Stromal cell of bone marrow (primary cell): ENCODE results near the gene PTPRQ.
"Not testable (repeated sequence)": the region's sequence is repeated elsewhere in the genome, so short reads cannot be mapped to it uniquely, and the experiment has no call there.

ENCODE experiments used
- DNase-seq: peaks from one replicate; pipeline ENCODE4 v3.0.0-alpha.2; 2012; ENCODE audit warnings: low read depth

PTPRQ gene

DNA sequence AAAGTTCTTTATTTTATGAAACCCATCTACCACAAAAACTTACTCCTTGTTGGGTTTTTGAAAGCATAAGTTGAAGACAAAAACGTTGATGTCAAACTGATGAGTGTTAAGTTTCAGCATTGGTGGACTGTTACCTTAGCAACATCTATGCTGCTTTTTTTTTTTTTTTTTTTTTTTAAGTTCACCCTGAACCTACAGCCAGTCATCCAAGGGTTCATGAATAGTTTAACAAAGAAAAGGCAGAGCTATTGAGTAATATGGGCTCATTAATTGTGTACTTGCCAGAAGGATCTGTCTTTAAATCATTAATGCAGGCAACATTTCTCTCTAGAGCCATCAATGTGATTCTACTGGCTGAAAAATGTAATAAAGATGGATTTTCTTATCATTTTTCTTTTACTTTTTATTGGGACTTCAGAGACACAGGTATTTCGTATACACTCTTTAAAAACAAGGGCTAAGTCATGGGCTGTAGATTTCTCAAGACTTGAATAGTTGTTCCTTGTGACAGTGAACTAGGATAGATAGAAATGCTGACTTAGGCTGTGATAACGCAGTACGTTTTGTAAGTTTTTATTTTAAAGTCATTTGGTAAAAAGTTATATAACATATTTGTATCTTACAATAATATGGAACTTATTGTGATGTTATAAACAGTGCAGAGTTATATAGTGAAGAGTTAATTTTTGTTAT lies at the start of gene PTPRQ:
PTPRQ (plus strand) TSS at position 262 of the 693 bp plus-strand sequence; CDS start at position 373, 111 bp downstream.
- DNase-seq = no peak

DNA sequence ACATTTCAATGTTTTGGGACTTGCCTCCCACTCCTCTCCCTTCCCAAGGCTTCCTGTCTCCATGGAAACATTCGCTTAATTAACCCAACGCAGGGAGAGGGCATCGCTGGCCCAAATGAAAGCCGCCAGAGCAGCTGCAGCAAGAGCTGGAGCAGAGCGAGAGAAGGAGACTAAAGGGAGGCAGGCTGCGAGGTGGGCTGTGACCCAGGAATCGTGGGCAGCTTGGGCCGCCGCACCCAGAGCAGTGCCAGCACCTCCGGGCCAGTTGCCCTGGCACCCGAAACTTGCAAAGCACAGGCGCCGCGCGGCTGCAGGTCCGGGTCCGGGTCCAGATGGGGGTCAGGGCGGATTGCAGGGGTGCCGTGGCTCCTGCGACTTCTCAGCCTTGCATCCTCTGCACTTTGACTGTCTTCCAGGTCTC lies 43.5 kb upstream of the PTPRQ start:
- no peak for DNase-seq

- no peak for DNase-seq
Observed at GRCh38 chr12:80401191-80401590, 42.8 kb upstream of the PTPRQ start.

- no peak for DNase-seq
Observed at GRCh38 chr12:80404629-80405028, 39.4 kb upstream of the PTPRQ start.

- DNase-seq = no peak
Observed at GRCh38 chr12:80406253-80406652, 37.8 kb upstream of the PTPRQ start.

- DNase-seq = no peak
Observed at GRCh38 chr12:80411787-80412186, 32.2 kb upstream of the PTPRQ start.

DNA sequence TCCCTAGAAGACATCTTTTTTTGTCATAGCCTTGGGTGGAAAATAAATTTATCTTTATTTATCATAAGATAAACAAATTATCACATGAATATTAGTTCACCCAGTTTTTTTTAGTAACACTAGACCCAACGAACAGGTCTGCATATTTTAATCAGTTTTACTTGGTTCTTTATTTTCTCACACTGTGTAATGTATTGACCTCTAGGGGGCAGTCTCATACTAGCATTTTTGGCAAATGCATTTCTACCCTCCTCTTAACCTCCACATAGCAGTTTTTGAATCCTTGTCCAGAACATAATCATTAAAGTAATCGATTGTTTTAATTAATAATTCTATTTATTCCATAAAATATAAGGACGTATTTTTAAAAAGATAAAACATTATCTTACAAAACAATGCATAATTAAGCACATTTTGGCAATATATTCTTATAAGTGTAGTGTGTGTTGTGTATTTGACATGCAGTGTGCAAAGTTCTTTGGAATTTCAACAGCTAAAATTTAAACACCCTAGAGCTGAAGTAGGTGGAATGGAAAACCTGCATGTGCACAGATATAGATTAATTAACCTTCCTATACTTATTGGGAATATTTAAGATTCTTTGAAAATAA lies 31.6 kb upstream of the PTPRQ start:
- peak; percentile 47 for DNase-seq

DNA sequence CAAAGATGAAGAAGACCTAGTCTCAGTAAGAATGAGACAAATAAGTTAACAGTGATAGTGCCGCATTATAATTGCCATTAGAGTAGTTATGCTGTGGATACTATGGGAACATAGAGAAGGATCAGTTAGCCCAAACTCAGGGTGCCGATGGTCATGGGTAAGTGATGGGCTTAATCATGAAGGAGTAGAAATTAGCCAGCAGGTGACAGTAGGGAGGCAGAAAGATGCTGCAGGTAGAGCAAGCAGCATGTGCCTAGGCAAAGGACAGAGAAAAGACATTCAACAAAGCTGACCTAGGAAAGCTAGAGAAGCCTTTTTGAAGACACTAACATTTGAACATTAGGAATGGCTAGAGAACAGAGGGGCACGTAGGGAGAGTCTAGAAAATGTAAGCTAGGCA lies 30.6 kb upstream of the PTPRQ start:
- DNase-seq = no peak

DNA sequence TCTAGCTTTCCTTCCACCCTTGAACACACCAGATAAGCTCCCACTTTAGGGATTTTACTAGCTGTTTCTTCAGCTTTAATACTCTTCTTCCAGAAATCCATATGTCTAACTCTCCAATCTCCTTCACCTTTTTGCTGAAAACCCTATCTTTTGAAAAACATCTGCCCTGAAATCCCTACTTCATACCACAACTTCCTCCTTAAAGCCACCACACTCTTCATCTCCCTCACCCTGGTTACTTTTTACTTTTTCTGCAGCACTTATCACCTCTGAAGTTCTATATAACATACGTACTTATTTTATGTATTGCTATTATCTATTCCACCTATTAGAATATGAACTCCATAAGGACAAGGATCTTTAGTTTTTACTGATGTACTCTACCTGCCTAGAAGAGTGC lies 28.6 kb upstream of the PTPRQ start:
- no peak for DNase-seq

GRCh38 chr12:80419644-80420043 lies 24.4 kb upstream of the PTPRQ start:
- DNase-seq = no peak

DNA sequence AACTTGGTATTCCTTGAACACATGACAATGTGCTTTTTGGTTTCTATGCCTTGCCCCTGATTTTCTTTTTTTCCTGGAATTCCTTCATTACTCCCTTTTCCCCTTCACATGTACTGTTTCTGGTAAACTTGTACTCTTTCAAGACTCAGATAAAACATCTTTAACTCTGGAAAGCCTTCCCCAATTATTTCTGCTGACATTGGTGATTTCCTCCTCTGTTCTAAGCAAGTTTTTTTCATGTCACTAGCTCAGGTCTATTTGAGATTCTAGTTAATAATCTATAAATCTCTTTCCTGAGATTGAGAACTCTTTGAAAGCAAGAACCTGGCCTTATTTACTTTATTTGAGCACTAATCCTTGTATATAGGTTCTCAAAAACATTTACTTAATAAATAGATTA lies 24.0 kb upstream of the PTPRQ start:
- DNase-seq = no peak

DNA sequence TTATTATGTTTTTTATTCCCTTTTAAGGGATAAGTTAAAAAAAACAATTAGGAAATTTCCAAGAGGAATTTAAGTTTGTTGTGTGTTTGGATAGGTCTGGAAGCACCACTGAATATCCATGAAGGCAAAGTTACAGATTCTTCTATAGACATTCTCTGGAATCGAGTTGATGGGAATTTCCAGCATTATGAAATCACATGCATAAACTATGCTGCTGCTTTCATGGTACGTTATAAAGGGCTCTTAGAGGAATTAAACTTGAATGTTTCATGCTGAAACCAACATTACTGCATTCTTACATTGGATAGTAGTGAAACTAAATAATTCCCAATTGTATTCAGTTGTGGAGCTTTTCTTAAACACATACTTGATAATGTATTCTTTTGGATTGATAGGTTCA lies 21.5 kb upstream of the PTPRQ start:
- no peak for DNase-seq

DNA sequence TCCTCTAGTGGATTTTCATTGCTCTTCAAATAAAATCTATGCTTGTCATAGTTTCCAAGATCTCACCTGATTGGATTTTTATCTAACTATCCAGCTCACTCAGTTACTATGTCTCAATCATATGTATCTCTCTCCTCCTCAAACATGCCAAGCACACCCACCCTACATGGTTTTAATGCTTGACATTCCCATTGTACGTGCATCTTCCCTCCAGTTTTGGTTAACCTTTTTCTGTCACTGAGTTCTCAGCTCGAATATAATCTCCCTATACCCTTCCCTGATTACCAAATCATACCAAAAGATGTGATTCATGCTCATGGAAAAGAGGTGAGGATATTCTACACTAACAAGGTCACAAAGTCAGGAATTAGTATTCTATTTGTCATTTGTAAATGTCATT lies 12.0 kb upstream of the PTPRQ start:
- no peak for DNase-seq

DNA sequence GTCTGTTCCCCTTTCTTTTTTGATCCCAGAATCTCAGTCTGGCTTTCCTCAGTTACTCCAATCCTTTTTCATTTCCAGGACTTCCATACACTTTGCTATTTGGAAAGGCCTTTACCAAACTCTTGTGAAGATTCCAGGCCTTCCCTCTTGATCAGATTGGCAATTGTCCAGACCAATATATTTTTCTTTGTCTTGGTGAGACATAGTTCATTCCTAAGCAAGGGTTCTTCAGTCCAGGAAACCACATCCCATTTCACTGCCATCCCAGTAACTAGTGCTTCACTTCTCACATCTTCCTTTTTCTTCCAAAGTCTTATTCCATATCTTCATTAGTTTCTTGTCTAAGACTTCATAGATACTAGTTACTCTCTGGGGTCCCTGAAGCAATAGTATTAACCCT lies 2.1 kb upstream of the PTPRQ start:
- DNase-seq = peak; percentile 38

DNA sequence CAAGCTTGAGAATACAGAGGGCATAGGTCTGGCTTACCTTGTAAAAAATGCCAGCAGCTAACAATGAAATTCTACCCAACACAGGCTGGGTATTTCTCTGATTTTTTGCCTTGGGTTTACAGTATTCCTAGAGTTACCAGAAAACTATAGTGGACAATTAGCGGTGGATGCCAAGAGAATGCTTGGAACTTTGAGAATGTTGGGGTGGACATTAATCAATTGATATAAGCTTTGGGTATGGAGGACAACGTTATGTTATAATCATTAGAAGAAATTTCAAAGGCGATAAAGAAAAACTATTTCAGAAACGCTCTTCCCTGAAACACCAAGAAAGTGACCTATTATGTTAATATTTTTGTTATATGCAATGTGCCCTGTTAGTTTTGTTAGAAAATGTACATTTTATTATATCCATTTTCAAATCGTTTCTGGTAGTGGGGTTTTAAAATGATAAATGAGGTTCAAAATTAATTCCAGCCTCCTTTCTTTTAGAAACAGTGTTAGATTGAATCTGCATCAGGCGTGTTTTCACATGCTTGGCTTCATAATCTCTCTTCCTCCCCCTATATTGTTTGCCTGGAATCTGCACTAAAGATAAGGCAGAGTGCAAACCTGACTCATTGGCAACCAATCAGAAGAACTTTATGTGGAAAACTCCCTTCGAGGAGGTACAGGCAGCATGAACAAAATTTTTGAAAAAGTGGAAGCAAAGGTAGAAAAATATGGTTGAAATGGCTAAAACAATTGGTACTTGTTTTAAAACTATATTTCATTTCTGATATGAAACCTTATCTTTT lies 1.4 kb upstream of the PTPRQ start:
- DNase-seq = no peak

DNA sequence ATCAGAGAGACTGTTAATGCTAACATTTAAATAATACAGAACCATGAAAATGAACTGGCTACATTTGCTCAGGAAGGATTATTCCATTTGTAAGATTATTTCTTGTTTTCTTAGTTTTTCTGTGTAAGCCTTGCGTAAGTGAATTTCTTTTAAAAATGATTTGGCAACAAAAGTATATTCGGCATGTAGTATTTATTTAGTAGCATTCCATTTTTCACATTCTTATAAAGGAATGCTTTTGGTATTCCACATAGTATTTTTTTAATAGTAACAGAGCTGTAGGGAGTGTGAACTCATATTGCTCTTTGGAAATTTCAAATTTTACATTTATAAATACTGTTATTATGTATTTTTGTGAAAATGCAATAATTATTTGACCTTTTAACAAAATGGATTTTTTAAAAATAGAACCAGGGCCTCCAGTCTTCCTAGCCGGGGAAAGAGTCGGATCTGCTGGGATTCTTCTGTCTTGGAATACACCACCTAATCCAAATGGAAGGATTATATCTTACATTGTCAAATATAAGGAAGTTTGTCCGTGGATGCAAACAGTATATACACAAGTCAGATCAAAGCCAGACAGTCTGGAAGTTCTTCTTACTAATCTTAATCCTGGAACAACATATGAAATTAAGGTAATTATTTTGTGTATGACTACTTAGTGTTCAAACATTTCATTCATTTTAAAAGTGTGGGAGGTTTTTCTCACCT lies 1.2 kb downstream of the PTPRQ start:
- no peak for DNase-seq

- no peak for DNase-seq
Observed at GRCh38 chr12:80456513-80456912, 12.5 kb downstream of the PTPRQ start.

- DNase-seq = no peak
Observed at GRCh38 chr12:80460972-80461371, 16.9 kb downstream of the PTPRQ start.

GRCh38 chr12:80461851-80462250 lies 17.8 kb downstream of the PTPRQ start:
- not testable (repeated sequence) for DNase-seq

- DNase-seq = no peak
Observed at GRCh38 chr12:80469681-80470080, 25.6 kb downstream of the PTPRQ start.

DNA sequence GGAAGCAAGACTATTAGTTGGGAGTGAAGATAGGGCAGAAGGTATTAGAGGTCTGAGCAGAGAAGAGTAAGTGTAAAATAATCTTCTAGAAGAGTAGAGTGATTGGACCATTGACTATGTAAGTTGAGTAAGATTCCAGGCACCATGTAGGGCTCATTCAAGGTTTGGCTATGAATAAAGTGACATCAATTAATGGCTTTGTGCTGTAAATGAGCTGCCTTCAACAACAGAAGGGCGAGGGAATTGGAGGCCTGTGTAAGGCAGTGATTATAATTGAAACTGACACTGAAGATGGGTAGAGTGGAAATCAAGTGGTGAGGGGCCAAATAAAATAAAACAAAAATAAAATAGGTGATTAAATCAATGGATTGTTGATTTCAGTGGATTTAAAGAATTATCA lies 26.4 kb downstream of the PTPRQ start:
- DNase-seq = no peak

- DNase-seq = no peak
Observed at GRCh38 chr12:80472236-80472635, 28.2 kb downstream of the PTPRQ start.
